OCI-LY3 (cell line): ENCODE data around the gene MDFIC2.
"Not testable (repeated sequence)": the region's sequence is repeated elsewhere in the genome, so short reads cannot be mapped to it uniquely, and the experiment has no call there.

Source experiments
- H2AFZ ChIP-seq: fragments of 200-600, 300-600 bp; shearing (Covaris generic); 2 replicates; pipeline ENCODE4 v1.6.0; 2014; ENCODE audit warnings: antibody characterized with exemption, low read depth, low read length
- H3K27ac ChIP-seq: fragments of 200-600, 300-600 bp; sonication (generic); 2 replicates; pipeline ENCODE4 v1.5.1; 2014; ENCODE audit warnings: mild to moderate bottlenecking, low read length, moderate library complexity, mixed read lengths
- H3K27me3 ChIP-seq: fragments of 200-600, 300-600 bp; sonication (generic); 2 replicates; pipeline ENCODE4 v1.6.1; 2014; ENCODE audit warnings: low read depth, low read length, mixed read lengths
- H3K36me3 ChIP-seq: fragments of 200-600, 300-600 bp; sonication (generic); replicated peaks from 2 replicates; pipeline ENCODE3; 2014; ENCODE audit warnings: low read depth, low read length, mixed read lengths
- H3K4me1 ChIP-seq: fragments of 300-600, 200-600 bp; sonication (generic); 2 replicates; pipeline ENCODE4 v1.6.1; 2014; ENCODE audit warnings: low read length, mixed read lengths
- H3K4me2 ChIP-seq: fragments of 200-600, 300-600 bp; sonication (generic); 2 replicates; pipeline ENCODE4 v1.6.1; 2014; ENCODE audit warnings: low read length, mixed read lengths
- H3K4me3 ChIP-seq: fragments of 300-600, 200-600 bp; sonication (generic); 2 replicates; pipeline ENCODE4 v1.5.1; 2014; ENCODE audit warnings: antibody characterized with exemption, mild to moderate bottlenecking, low read length, moderate library complexity
- H3K79me2 ChIP-seq: fragments of 300-600, 200-600 bp; shearing (Covaris generic); 2 replicates; pipeline ENCODE4 v1.6.1; 2014; ENCODE audit warnings: mild to moderate bottlenecking, low read length, mixed read lengths
- H3K9ac ChIP-seq: fragments of 300-600, 200-600 bp; shearing (Covaris generic); 2 replicates; pipeline ENCODE4 v1.6.0; 2014; ENCODE audit warnings: mild to moderate bottlenecking, low read length, moderate library complexity
- H3K9me3 ChIP-seq: fragments of 200-600, 300-600 bp; shearing (Covaris generic); 2 replicates; pipeline ENCODE4 v1.6.1; 2014; ENCODE audit warnings: low read length, mixed read lengths; ENCODE audit not compliant: insufficient read depth
- H4K20me1 ChIP-seq: fragments of 200-600, 300-600 bp; sonication (generic); 2 replicates; pipeline ENCODE4 v1.6.1; 2016; ENCODE audit warnings: low read length, mixed read lengths; ENCODE audit not compliant: insufficient read depth
- CTCF ChIP-seq: fragments of 200-600, 300-600 bp; sonication (generic); IDR thresholded peaks from 2 replicates; pipeline ENCODE4 v1.5.1; 2014; ENCODE audit warnings: antibody characterized with exemption, low read length, low read depth
- EZH2phosphoT487 ChIP-seq: fragments of 200-600 bp; shearing (Covaris generic); IDR thresholded peaks from 2 replicates; pipeline ENCODE4 v1.6.1; 2018; ENCODE audit warnings: antibody characterized with exemption, mixed run types, low read depth

The MDFIC2 gene

GRCh38 chr3:70227437-70227836 lies 85.0 kb downstream of the MDFIC2 start:
- no peaks in the 10 kb centered on the region for H4K20me1 ChIP-seq
- H3K27ac ChIP-seq, result no peak overlapping the region
- H3K36me3 ChIP-seq, result no peaks in the 10 kb centered on the region
- H3K4me1 ChIP-seq, result no peaks in the 10 kb centered on the region
- H3K27me3 ChIP-seq, result no peaks in the 10 kb centered on the region
- H3K9me3 ChIP-seq, result no peaks in the 10 kb centered on the region
- no peak for TF ChIP-seq CTCF
- no peak for TF ChIP-seq EZH2phosphoT487
- H2AFZ ChIP-seq, result no peak overlapping the region
- H3K4me2 ChIP-seq, result no peak overlapping the region
- H3K9ac ChIP-seq, result no peak overlapping the region
- H3K4me3 ChIP-seq, result no peak overlapping the region
- H3K79me2 ChIP-seq, result no peaks in the 10 kb centered on the region

DNA sequence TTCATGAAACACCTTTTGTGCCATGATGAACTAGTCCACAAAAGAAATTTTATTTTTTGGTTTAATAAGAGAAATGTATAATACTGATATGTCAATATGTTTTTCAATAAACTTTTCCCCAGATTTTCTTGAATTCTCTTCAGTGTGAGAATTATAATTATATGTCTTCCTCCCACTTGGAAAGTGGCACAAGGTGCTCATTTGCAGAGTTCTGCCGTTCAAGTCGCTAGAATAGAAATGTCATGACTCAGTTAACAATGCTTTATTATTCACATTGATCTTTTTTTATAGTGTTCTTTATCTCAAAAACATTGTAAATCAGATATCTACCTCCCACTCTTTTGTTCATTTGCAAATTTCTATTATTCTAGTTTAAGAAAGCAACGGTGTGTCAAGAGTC lies 87.3 kb downstream of the MDFIC2 start:
- Histone ChIP-seq H4K20me1 (no peaks in the 10 kb centered on the region), H2AFZ (no peak overlapping the region), H3K27me3 (no peaks in the 10 kb centered on the region), H3K9ac (no peak overlapping the region), H3K27ac (no peak overlapping the region), H3K4me2 (no peak overlapping the region), H3K4me1 (no peaks in the 10 kb centered on the region), H3K4me3 (no peak overlapping the region), H3K79me2 (no peaks in the 10 kb centered on the region), H3K9me3 (no peaks in the 10 kb centered on the region), H3K36me3 (no peaks in the 10 kb centered on the region)
- TF ChIP-seq EZH2phosphoT487, result no peak

- Histone ChIP-seq H3K4me1 (no peaks in the 10 kb centered on the region), H3K79me2 (no peaks in the 10 kb centered on the region), H3K4me3 (no peak overlapping the region), H3K9me3 (no peaks in the 10 kb centered on the region), H3K27me3 (no peaks in the 10 kb centered on the region), H4K20me1 (no peaks in the 10 kb centered on the region), H3K4me2 (no peak overlapping the region), H3K36me3 (no peaks in the 10 kb centered on the region), H3K27ac (no peak overlapping the region), H3K9ac (no peak overlapping the region), H2AFZ (no peak overlapping the region)
- TF ChIP-seq CTCF (no peak), EZH2phosphoT487 (no peak)
Measured at GRCh38 chr3:70224337-70224736, 88.1 kb downstream of the MDFIC2 start.

- Histone ChIP-seq H3K79me2 (no peaks in the 10 kb centered on the region), H3K9ac (no peak overlapping the region), H3K4me3 (no peak overlapping the region), H4K20me1 (no peaks in the 10 kb centered on the region), H3K36me3 (no peaks in the 10 kb centered on the region), H3K9me3 (no peaks in the 10 kb centered on the region), H2AFZ (no peak overlapping the region), H3K4me1 (no peaks in the 10 kb centered on the region), H3K27ac (no peak overlapping the region), H3K4me2 (no peak overlapping the region), H3K27me3 (no peaks in the 10 kb centered on the region)
- TF ChIP-seq CTCF, result no peak
Measured at GRCh38 chr3:70218471-70218870, 94.0 kb downstream of the MDFIC2 start.

GRCh38 chr3:70211274-70211673 lies 101.2 kb downstream of the MDFIC2 start:
- not testable (repeated sequence) for H3K27ac ChIP-seq, H3K36me3 ChIP-seq

More at GRCh38 chr3:70211274-70211673, 101.2 kb downstream of the MDFIC2 start:
- H2AFZ ChIP-seq, H3K4me1 ChIP-seq, H3K4me3 ChIP-seq, H3K4me2 ChIP-seq, H3K9me3 ChIP-seq, H3K27me3 ChIP-seq, H4K20me1 ChIP-seq, H3K9ac ChIP-seq, H3K79me2 ChIP-seq: not testable (repeated sequence)
